HPDE6-E6E7 (cell line): ENCODE measurements around the gene ABCD3.
"Not testable (repeated sequence)": the region's sequence is repeated elsewhere in the genome, so short reads cannot be mapped to it uniquely, and the experiment has no call there.

Source experiments
- DNase-seq: peaks from one replicate; pipeline ENCODE4 v3.0.0; 2011; ENCODE audit warnings: missing footprints; ENCODE audit errors: extremely low spot score

The ABCD3 gene

GRCh38 chr1:94413311-94413710, 4.9 kb upstream of the ABCD3 start:
- no peak for DNase-seq

GRCh38 chr1:94416901-94417727, 1.1 kb upstream of the ABCD3 start:
- no peak for DNase-seq

DNA sequence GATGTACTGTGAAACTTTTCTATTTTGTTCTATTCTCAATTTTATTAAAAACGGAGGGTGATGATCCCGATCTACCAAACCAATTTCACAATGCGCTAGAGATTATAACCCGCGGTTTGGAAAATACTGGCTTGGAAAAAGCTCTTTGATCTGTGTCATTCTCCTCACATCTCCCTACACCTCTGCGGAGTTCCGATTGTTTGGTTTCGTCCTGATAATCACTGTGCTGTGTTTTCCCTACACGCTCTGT, 536 bp upstream of the ABCD3 start:
- no peak for DNase-seq

DNA sequence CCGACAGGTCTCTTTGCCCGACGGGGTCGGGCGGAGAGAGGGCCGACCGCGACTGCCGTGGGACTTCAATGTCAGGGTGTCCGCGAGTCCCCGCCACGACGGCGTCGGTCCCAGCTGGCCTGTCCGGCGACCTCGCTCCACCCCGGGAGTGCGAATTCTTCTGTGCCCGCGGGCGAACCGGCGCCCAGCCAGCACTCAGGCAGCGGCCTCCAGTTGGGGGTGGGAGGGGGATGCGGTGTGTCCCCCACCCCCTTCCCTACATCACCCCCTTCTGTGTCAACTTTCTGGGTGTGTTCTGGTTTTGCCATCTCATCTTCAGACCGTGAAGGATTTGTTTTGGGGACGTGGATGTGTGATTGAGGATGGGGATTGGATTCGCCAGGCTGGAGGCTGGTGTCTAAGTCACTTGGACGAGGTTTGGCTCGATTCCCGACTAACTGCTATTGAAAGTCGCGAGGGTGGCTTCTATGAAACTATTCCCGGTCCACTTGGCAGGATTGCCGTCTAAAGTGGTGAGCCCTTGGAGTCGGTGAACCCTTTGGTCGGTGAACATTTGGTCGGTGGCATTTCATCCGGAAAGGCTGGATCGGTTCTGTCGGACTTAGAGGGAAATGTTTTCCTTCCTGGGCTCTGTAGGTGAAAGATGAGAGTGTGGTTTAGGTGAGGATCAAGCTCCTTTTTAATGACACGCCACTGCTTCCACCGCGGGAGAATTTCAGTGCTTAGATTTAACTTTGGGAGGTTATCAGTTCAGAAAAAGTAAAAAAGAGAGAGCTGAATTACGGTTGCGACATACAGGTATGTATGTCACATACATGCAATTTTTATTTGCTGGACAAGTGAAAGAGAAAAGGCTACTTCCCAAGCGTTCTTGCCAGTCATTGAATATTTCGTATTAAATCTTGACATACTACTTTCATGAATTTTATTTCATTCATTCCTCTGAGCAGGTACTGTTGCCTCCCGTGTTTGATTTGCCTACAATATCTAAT, 771 bp downstream of the ABCD3 start:
- DNase-seq = peak; percentile 9

DNA sequence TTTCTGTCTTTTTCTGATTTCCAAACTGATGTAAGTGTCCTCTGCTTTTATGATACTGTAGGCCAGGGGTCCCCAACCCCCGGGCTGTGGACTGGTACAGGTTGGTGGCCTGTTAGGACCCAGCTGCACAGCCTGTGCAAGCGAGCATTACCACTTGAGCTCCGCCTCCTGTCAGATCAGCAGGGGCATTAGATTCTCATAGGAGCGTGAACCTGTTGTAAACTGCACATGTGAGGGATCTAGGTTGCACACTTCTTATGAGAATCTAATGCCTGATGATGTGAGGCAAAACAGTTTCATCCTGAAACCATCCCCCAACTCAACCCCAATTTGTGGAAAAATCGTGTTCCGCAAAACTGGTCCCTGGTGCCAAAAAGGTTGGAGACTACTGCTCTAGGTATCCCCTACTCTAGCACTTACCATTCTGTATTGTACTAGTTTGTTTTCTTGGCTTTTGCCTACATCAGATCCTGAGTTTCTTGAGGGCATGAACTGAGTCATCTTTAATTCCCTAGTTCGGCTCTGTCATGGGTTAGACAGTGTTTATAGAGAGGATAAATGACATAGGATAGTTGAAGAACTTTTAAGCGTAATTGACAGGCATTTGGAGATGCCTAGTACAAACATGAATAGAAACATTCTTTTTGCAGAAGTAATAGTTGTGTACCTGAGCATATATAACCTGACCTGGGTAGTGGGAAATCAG, 4.1 kb downstream of the ABCD3 start:
- DNase-seq = no peak

DNA sequence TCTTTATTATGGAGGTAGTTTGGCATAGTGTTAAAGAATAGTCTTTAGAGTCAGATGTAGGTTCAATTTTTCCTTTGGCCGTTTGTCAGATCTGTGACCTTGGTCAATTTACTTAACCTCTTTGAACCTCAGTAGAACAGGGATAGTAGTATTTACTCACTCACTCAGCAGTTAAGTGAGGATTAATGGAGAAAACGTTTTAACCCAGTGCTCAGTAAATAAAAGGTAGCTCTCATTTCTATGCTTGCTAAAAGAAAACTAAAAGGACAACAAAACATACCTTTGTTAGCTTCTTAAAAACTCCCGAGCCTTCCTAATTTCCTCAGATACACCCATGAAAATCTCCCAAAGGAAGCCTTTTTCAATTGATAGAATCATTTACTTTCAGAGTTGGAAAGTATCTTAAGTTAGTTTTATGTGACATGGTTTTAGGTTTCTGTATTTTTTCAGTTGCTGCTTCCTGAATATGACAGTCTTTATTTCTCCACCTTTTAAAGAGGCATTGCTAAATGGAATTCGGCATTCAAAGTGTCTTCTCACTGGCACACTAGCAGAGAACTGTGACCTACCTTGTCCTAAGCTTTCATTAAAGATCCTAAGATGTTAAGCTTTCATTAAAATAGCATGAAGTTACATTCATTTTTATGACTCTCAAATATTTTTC, 7.8 kb downstream of the ABCD3 start:
- no peak for DNase-seq

- not testable (repeated sequence) for DNase-seq
Observed at GRCh38 chr1:94426485-94426870, 8.3 kb downstream of the ABCD3 start.

GRCh38 chr1:94428441-94428840, 10.3 kb downstream of the ABCD3 start:
- DNase-seq = no peak

DNA sequence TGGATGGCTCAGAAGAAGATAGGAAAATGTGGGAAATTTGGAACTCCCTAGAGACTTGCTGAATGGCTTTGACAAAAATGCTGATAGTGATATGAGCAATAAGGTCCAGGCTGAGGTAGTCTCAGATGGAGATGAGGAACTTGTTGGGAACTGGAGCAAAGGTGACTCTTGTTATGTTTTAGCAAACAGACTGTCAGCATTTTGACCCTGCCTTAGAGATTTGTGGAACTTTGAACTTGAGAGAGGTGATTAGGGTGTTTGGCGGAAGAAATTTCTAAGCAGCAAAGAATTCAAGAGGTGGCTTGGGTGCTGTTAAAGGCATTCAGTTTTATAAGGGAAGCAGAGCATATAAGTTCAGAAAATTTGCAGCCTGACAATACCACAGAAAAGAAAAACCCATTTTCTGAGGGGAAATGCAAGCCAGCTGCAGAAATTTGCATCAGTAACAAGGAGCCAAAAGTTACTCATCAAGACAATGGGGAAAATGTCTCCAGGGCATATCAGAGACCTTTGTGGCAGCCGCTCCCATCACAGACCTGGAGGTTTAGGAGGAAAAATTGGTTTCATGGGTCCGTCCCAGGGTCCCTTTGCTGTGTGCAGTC, 10.8 kb downstream of the ABCD3 start:
- DNase-seq = not testable (repeated sequence)

DNA sequence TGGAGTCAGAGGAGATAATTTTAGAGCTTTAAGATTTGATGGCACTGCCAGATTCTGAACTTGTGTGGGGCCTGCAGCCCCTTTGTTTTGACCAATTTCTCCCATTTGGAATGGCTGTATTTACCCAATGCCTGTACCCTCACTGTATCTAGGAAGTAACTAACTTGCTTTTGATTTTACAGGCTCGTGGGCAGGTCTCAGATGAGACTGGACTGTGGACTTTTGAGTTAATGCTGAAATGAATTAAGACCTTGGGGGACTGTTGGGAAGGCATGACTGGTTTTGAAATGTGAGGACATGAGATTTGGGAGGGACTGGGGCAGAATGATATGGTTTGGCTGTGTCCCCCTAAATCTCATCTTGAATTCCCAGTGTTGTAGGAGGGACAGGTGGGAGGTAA, 11.9 kb downstream of the ABCD3 start:
- not testable (repeated sequence) for DNase-seq

GRCh38 chr1:94433866-94434265, 15.7 kb downstream of the ABCD3 start:
- no peak for DNase-seq

DNA sequence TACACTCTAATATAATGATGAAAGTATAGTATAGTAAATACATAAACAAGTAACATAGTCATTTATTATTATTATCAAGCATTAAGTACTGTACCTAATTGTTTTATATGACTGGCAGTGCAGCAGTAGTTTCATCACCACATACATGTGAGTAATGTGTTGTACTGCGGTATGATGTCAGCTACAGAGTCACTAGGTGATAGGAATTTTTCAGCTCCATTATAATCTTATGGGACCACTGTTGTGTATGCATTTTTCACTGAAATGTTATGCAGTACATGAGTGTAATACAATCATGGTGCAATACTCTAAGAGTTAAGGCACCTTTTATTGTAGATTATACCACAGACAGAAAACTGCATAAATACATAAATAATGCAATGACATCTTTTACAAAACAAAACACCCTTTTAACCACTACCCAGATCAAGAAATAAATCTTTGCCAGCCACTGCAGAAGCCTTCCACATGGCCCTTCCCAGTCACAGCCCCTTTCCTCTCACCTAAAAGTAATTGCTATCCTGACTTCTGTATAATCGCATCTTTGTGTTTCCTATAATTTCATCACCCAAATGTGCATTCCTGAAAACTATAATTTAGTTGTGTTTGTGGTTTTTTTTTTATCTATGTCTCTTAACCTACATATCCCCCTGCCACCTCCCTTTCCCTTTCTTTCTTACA, 16.3 kb downstream of the ABCD3 start:
- no peak for DNase-seq

GRCh38 chr1:94438692-94439276, 20.6 kb downstream of the ABCD3 start:
- no peak for DNase-seq

GRCh38 chr1:94440088-94440487, 21.9 kb downstream of the ABCD3 start:
- no peak for DNase-seq

DNA sequence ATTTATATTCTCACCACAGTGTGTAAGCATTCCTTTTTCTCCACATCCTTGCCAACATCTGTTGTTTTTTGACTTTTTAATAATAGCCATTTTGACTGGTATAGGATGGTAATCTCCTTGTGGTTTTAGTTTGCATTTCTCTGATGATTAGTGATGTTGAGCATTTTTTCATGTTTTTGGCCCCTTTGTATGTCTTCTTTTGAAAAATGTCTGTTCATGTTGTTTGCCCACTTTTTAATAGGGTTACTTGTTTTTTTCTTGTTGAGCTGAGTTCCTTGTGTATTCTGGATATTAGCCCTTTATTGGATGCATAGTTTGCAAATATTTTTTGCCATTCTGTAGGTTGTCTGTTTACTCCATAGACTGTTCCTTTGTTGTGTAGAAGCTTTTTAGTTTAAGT, 24.9 kb downstream of the ABCD3 start:
- DNase-seq = not testable (repeated sequence)

DNA sequence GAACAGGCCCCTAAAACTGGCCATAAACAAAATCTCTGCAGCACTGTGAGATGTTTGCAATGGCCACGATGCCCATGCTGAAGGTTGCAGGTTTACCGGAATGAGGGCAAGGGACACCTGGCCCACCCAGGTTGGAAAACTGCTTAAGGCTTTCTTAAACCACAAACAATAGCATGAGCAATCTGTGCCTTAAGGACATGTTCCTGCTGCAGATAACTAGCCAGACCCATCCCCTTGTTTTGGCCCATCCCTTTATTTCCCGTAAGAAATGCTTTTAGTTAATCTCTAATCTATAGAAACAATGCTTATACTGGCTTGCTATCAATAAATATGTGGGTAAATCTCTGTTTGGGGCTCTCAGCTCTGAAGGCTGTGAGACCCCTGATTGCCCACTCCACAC, 26.6 kb downstream of the ABCD3 start:
- not testable (repeated sequence) for DNase-seq

- not testable (repeated sequence) for DNase-seq
Observed at GRCh38 chr1:94445733-94446132, 27.5 kb downstream of the ABCD3 start.

- not testable (repeated sequence) for DNase-seq
Observed at GRCh38 chr1:94446177-94446576, 28.0 kb downstream of the ABCD3 start.

DNA sequence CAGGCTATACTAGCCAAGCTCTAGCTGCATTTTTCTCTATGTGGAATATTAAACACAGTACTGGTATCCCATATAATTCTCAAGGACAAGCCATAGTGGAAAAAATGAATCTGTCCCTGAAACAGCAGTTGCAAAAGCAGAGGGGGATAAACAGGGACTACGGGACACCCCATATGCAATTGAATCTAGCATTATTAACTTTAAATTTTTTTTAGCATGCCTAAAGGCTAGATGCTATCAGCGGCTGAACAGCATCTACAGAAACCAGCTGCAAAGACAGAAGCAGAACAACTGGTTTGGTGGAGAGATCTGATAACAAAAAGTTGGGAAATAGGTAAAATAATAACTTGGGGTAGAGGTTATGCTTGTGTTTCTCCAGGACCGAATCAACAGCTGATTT, 30.6 kb downstream of the ABCD3 start:
- DNase-seq = not testable (repeated sequence)

DNA sequence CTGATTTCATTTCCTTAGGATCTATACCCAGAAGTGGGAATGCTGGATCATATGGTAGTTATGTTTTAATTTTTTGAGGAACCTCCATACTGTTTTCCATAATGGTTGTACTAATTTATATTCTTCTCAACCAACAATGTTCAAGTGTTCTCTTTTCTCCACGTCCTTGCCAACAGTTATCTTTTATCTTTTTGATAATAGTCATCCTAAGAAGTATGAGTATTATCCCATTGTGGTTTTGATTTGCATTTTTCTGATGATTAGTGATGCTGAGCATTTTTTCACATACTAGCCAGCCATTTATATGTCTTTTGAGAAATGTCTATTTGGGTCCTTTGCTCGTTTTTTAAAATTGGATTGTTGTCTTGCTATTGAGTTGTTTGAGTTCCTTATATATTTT, 38.5 kb downstream of the ABCD3 start:
- DNase-seq = no peak
